OCI-LY3 (cell line): Measurements from ENCODE around the gene ABCA4.

ENCODE experiments used
- H2AFZ ChIP-seq: fragments of 200-600, 300-600 bp; shearing (Covaris generic); 2 replicates; pipeline ENCODE4 v1.6.0; 2014; ENCODE audit warnings: antibody characterized with exemption, low read depth, low read length
- H3K27ac ChIP-seq: fragments of 200-600, 300-600 bp; sonication (generic); 2 replicates; pipeline ENCODE4 v1.5.1; 2014; ENCODE audit warnings: mild to moderate bottlenecking, low read length, moderate library complexity, mixed read lengths
- H3K27me3 ChIP-seq: fragments of 200-600, 300-600 bp; sonication (generic); 2 replicates; pipeline ENCODE4 v1.6.1; 2014; ENCODE audit warnings: low read depth, low read length, mixed read lengths
- H3K36me3 ChIP-seq: fragments of 200-600, 300-600 bp; sonication (generic); replicated peaks from 2 replicates; pipeline ENCODE3; 2014; ENCODE audit warnings: low read depth, low read length, mixed read lengths
- H3K4me1 ChIP-seq: fragments of 300-600, 200-600 bp; sonication (generic); 2 replicates; pipeline ENCODE4 v1.6.1; 2014; ENCODE audit warnings: low read length, mixed read lengths
- H3K4me2 ChIP-seq: fragments of 200-600, 300-600 bp; sonication (generic); 2 replicates; pipeline ENCODE4 v1.6.1; 2014; ENCODE audit warnings: low read length, mixed read lengths
- H3K4me3 ChIP-seq: fragments of 300-600, 200-600 bp; sonication (generic); 2 replicates; pipeline ENCODE4 v1.5.1; 2014; ENCODE audit warnings: antibody characterized with exemption, mild to moderate bottlenecking, low read length, moderate library complexity
- H3K79me2 ChIP-seq: fragments of 300-600, 200-600 bp; shearing (Covaris generic); 2 replicates; pipeline ENCODE4 v1.6.1; 2014; ENCODE audit warnings: mild to moderate bottlenecking, low read length, mixed read lengths
- H3K9ac ChIP-seq: fragments of 300-600, 200-600 bp; shearing (Covaris generic); 2 replicates; pipeline ENCODE4 v1.6.0; 2014; ENCODE audit warnings: mild to moderate bottlenecking, low read length, moderate library complexity
- H3K9me3 ChIP-seq: fragments of 200-600, 300-600 bp; shearing (Covaris generic); 2 replicates; pipeline ENCODE4 v1.6.1; 2014; ENCODE audit warnings: low read length, mixed read lengths; ENCODE audit not compliant: insufficient read depth
- H4K20me1 ChIP-seq: fragments of 200-600, 300-600 bp; sonication (generic); 2 replicates; pipeline ENCODE4 v1.6.1; 2016; ENCODE audit warnings: low read length, mixed read lengths; ENCODE audit not compliant: insufficient read depth
- CTCF ChIP-seq: fragments of 200-600, 300-600 bp; sonication (generic); IDR thresholded peaks from 2 replicates; pipeline ENCODE4 v1.5.1; 2014; ENCODE audit warnings: antibody characterized with exemption, low read length, low read depth
- EZH2phosphoT487 ChIP-seq: fragments of 200-600 bp; shearing (Covaris generic); IDR thresholded peaks from 2 replicates; pipeline ENCODE4 v1.6.1; 2018; ENCODE audit warnings: antibody characterized with exemption, mixed run types, low read depth

Gene ABCA4

GRCh38 chr1:94020764-94021579 is 100.0 kb downstream of the ABCA4 start:
- Histone ChIP-seq H3K27me3 (peaks cover 17% of the 10 kb centered on the region; the same call in 1 of the 2 replicates), H3K27ac (no peak overlapping the region), H3K4me3 (no peak overlapping the region), H3K79me2 (no peaks in the 10 kb centered on the region), H2AFZ (no peak overlapping the region), H3K9ac (no peak overlapping the region), H3K4me2 (no peak overlapping the region), H3K9me3 (no peaks in the 10 kb centered on the region), H4K20me1 (no peaks in the 10 kb centered on the region), H3K36me3 (no peaks in the 10 kb centered on the region), H3K4me1 (no peaks in the 10 kb centered on the region; the same call in 1 of the 2 replicates)
- TF ChIP-seq EZH2phosphoT487 = no peak
- no peak for TF ChIP-seq CTCF

- no peak for TF ChIP-seq EZH2phosphoT487
- no peak for TF ChIP-seq CTCF
- Histone ChIP-seq H3K9ac (no peak overlapping the region), H3K27ac (no peak overlapping the region), H3K27me3 (peaks cover 5% of the 10 kb centered on the region; the same call in 1 of the 2 replicates), H3K4me3 (no peak overlapping the region), H3K36me3 (no peaks in the 10 kb centered on the region), H3K4me2 (no peak overlapping the region), H2AFZ (no peak overlapping the region), H3K4me1 (no peaks in the 10 kb centered on the region), H3K9me3 (no peaks in the 10 kb centered on the region), H4K20me1 (no peaks in the 10 kb centered on the region), H3K79me2 (no peaks in the 10 kb centered on the region)
These were observed 101.6 kb downstream of the ABCA4 start for GRCh38 chr1:94019327-94019726.

GRCh38 chr1:94017155-94017829 is 103.7 kb downstream of the ABCA4 start:
- Histone ChIP-seq H3K4me1 (no peaks in the 10 kb centered on the region), H2AFZ (no peak overlapping the region), H3K27ac (no peak overlapping the region), H3K9ac (no peak overlapping the region), H4K20me1 (no peaks in the 10 kb centered on the region), H3K27me3 (0 out of 2 replicates have a peak, but pooled peaks cover 5% of the 10 kb centered on the region), H3K36me3 (no peaks in the 10 kb centered on the region), H3K9me3 (no peaks in the 10 kb centered on the region), H3K79me2 (no peaks in the 10 kb centered on the region), H3K4me2 (no peak overlapping the region), H3K4me3 (no peak overlapping the region)
- no peak for TF ChIP-seq CTCF
- TF ChIP-seq EZH2phosphoT487 = no peak

- H3K4me2 ChIP-seq = no peak overlapping the region
- no peak overlapping the region for H3K9ac ChIP-seq
- TF ChIP-seq CTCF (no peak), EZH2phosphoT487 (no peak)
- H2AFZ ChIP-seq = no peak overlapping the region
- H3K9me3 ChIP-seq = no peaks in the 10 kb centered on the region
- H3K4me1 ChIP-seq = no peaks in the 10 kb centered on the region
- no peak overlapping the region for H3K4me3 ChIP-seq
- 0 out of 2 replicates have a peak, but pooled peaks cover 5% of the 10 kb centered on the region for H3K27me3 ChIP-seq
- H3K79me2 ChIP-seq = no peaks in the 10 kb centered on the region
- no peaks in the 10 kb centered on the region for H3K36me3 ChIP-seq
- no peak overlapping the region for H3K27ac ChIP-seq
- no peaks in the 10 kb centered on the region for H4K20me1 ChIP-seq
These were observed 105.5 kb downstream of the ABCA4 start for GRCh38 chr1:94015489-94015817.
